Panc1 (cell line): ENCODE data around the gene SLIT3. TPM values are rescaled to one million over a fixed set of nuclear protein-coding genes. Genes with fewer than 3 reads are reported as not detected.

Source experiments
- ATAC-seq: fragments of 200-7000 bp; cut with Tn5 transposase; 2 replicates; pipeline ENCODE4 v1.9.1; 2020; ENCODE audit warnings: mild to moderate bottlenecking, moderate library complexity
- BruUV-seq: library from RNA; stranded (reverse); fragments of 400-500 nt; replicated peaks from 2 replicates; lab custom pipeline; 2021; lab: Mats Ljungman, UMichigan
- CTCF ChIA-PET: fragments of 300-600 bp; sonication (Branson Sonifier 250); formaldehyde crosslinking; loops from one replicate; lab custom pipeline; 2022; ENCODE audit warnings: antibody characterized with exemption; lab: Charles Lee
- POLR2A ChIA-PET: fragments of 300-600 bp; sonication (Branson Sonifier 250); formaldehyde crosslinking; loops from one replicate; lab custom pipeline; 2022; ENCODE audit warnings: antibody characterized with exemption; lab: Charles Lee
- DNase-seq: peaks from one replicate; pipeline ENCODE4 v3.0.0-alpha.2; 2010; ENCODE audit warnings: low read depth, low spot score
- H3K27ac ChIP-seq: 2 replicates; pipeline ENCODE4 v1.5.1; 2011; ENCODE audit warnings: mild to moderate bottlenecking, low read length, inconsistent platforms
- H3K27me3 ChIP-seq: fragments of 200-500 bp; sonication (Bioruptor generic); 2 replicates; pipeline ENCODE4 v1.6.0; 2014; ENCODE audit warnings: low read length, inconsistent platforms; ENCODE audit not compliant: control insufficient read depth, insufficient read depth
- H3K36me3 ChIP-seq: fragments of 200-500 bp; sonication (Bioruptor generic); 2 replicates; pipeline ENCODE4 v1.5.1; 2014; ENCODE audit warnings: inconsistent platforms, mild to moderate bottlenecking, low read length, moderate library complexity; ENCODE audit not compliant: control insufficient read depth, insufficient read depth
- H3K4me1 ChIP-seq: 2 replicates; pipeline ENCODE4 v1.5.1; 2011; ENCODE audit warnings: inconsistent platforms, mild to moderate bottlenecking, low read length, moderate library complexity; ENCODE audit not compliant: control insufficient read depth, insufficient read depth
- H3K4me3 ChIP-seq, 2 experiments: 2 replicates each; pipeline ENCODE4 v1.5.1; 2011 to 2012; ENCODE audit warnings: low read depth in 2 of 2, low read length in 2 of 2, mild to moderate bottlenecking in 2 of 2, inconsistent platforms in 1 of 2, moderate library complexity in 1 of 2
- H3K9me3 ChIP-seq: fragments of 200-500 bp; sonication (Bioruptor generic); 2 replicates; pipeline ENCODE4 v1.5.1; 2014; ENCODE audit warnings: low read depth, mild to moderate bottlenecking, inconsistent platforms, low read length, moderate library complexity; ENCODE audit not compliant: control insufficient read depth, insufficient read depth
- POLR2AphosphoS5 ChIP-seq: IDR thresholded peaks from 2 replicates; pipeline ENCODE4 v1.6.1; 2012; ENCODE audit warnings: mild to moderate bottlenecking, low read depth, low read length, moderate library complexity
- REST ChIP-seq, 2 experiments: IDR thresholded peaks; 2 replicates each; pipeline ENCODE4 v1.6.1; 2011 to 2012; ENCODE audit warnings: low read depth in 2 of 2, control low read depth in 1 of 2, low read length in 1 of 2, mild to moderate bottlenecking in 1 of 2, moderate library complexity in 1 of 2; ENCODE audit not compliant: insufficient read depth in 1 of 2
- SIN3A ChIP-seq: IDR thresholded peaks from 2 replicates; pipeline ENCODE4 v1.6.1; 2012; ENCODE audit warnings: low read depth, mild to moderate bottlenecking, low read length, moderate library complexity, borderline replicate concordance; ENCODE audit not compliant: insufficient read depth
- TCF7L2 ChIP-seq: IDR thresholded peaks from 2 replicates; pipeline ENCODE4 v1.6.1; 2011; ENCODE audit warnings: mild to moderate bottlenecking, low read depth, low read length, inconsistent platforms
- in situ Hi-C: cut with HindIII; loops from 2 replicates; pipeline ENCODE4 v1.10.0; 2016; ENCODE audit warnings: low sequenced_read_pairs, low pct_unique_long_range_greater_than_20kb
- intact Hi-C: fragments of 100-400 bp; cut with micrococcal nuclease; formaldehyde crosslinking; loops from one replicate; pipeline ENCODE4 v1.10.0; 2022; ENCODE audit not compliant: unreplicated experiment
- total RNA-seq: library from RNA; stranded (reverse); gene quantifications from one replicate; pipeline ENCODE4 v1.2.1, GENCODE V29; 2021; ENCODE audit not compliant: unreplicated experiment
- TF ChIP-seq, protein P1 (sequence below): fragments of 450-650 bp; IDR thresholded peaks from 2 replicates; pipeline ENCODE4 v1.5.1; 2017; ENCODE audit warnings: mild to moderate bottlenecking

SLIT3 gene
- total RNA-seq, 1 experiment from 2014 or later: 26.4 TPM

DNA sequence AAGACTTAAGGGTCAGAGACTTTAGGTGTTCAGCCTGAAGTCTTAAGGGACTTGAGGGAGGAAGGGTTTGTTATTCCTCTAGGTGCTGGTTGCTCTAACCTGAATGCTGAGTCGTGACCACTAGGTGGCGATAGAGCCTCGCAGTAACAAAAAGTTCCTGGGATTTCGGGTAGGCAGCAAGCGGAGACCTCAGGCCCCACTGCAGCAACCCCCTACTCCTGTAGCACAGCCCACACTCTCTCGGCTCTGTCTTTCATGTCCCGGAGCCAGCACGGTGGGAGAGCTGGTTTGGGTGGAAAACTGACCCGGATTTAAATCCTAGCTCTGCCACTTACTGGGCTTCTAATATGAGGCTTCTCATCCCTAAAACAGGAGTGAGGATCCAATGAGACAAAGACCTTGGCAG lies 621.4 kb downstream of the SLIT3 start:
- no peaks in the 10 kb centered on the region for H3K36me3 ChIP-seq
- H3K27me3 ChIP-seq: no peaks in the 10 kb centered on the region
- ChIA-PET POLR2A (no interaction called here), CTCF (no interaction called here)
- H3K4me1 ChIP-seq: no peaks in the 10 kb centered on the region
- ATAC-seq (peak; percentile 87), DNase-seq (peak; percentile 68)
- H3K27ac ChIP-seq: no peak overlapping the region
- intact Hi-C loops: loop anchor here (2.0 kb wide), 1 partner anchor 901 kb away; no protein-coding TSS in a partner anchor
- BruUV-seq: no TSS peak
- no peak overlapping the region for H3K4me3 ChIP-seq
- no peaks in the 10 kb centered on the region for H3K9me3 ChIP-seq
- in situ Hi-C loops: no loop called here
- TF ChIP-seq POLR2AphosphoS5 (no peak), TCF7L2 (no peak)
- TF ChIP-seq, protein P1, sequence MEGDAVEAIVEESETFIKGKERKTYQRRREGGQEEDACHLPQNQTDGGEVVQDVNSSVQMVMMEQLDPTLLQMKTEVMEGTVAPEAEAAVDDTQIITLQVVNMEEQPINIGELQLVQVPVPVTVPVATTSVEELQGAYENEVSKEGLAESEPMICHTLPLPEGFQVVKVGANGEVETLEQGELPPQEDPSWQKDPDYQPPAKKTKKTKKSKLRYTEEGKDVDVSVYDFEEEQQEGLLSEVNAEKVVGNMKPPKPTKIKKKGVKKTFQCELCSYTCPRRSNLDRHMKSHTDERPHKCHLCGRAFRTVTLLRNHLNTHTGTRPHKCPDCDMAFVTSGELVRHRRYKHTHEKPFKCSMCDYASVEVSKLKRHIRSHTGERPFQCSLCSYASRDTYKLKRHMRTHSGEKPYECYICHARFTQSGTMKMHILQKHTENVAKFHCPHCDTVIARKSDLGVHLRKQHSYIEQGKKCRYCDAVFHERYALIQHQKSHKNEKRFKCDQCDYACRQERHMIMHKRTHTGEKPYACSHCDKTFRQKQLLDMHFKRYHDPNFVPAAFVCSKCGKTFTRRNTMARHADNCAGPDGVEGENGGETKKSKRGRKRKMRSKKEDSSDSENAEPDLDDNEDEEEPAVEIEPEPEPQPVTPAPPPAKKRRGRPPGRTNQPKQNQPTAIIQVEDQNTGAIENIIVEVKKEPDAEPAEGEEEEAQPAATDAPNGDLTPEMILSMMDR: peak; percentile 94

DNA sequence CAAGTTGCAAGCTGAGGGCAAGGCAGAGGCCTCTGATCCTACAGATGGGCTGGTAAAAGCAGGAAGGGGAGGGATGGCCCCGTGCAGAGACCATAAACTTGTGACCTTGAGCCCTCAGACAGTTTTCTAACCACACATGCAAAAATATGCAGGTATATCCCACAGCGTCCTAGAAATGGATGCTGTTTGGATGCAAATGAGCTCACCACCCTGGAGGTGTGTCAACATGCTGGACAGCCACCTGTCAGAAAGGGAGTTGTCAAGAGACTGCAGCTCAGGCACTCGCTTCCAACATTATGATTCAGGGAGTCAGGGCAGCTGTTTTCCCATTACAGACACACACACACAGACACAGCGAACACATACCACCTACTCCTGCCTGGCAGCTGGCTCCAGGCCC lies 624.4 kb downstream of the SLIT3 start:
- no peak for TF ChIP-seq TCF7L2
- TF ChIP-seq, protein P1: no peak
- no peak for TF ChIP-seq POLR2AphosphoS5
- Histone ChIP-seq H3K27me3 (no peaks in the 10 kb centered on the region), H3K9me3 (no peaks in the 10 kb centered on the region), H3K4me3 (no peak overlapping the region), H3K4me1 (no peaks in the 10 kb centered on the region), H3K27ac (no peak overlapping the region), H3K36me3 (no peaks in the 10 kb centered on the region)
- CTCF ChIA-PET: interaction anchor here (0.5 kb wide), 1 partner anchor 907 kb away, joined by 5 read pairs; the partner anchor contains the start of gene SPDL1
- in situ Hi-C loops: no loop called here
- POLR2A ChIA-PET: no interaction called here
- BruUV-seq: no TSS peak
- intact Hi-C loops: no loop called here
- ATAC-seq (no peak), DNase-seq (no peak)

DNA sequence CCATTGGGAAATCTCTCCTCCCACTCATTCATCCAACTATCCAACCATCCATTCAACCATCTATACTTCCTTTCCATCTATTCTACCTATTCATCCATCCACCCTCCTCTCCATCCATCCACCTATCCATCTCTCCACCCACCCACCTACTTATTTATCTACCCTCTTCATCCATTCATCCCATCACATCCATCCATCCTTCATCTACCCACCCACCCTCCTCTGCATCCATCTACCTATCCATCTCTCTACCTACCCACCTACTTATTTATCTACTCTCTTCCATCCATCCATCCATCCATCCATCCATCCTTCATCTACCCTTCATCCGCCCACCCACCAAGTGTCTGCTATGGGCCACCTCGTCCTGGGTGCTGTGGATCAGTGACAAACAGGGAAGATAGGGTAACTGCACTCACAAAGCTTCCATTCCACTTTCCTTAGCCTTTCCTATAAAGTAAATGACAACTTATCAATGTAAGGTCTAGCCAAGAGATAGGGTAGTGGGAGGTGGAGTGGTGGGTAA lies 625.0 kb downstream of the SLIT3 start:
- TF ChIP-seq SIN3A: no peak
- TF ChIP-seq, protein P1: no peak
- TF ChIP-seq REST (IDR thresholded peaks at IDR 0.05; ENCODE audit: insufficient read depth in 1 of 2, low read depth in 2 of 2, low read length in 1 of 2): no peak
- no peak for TF ChIP-seq POLR2AphosphoS5
- no peak for TF ChIP-seq TCF7L2
- H3K27ac ChIP-seq: no peak overlapping the region
- DNase-seq (no peak), ATAC-seq (no peak)
- H3K36me3 ChIP-seq: no peaks in the 10 kb centered on the region
- H3K4me3 ChIP-seq: no peak overlapping the region
- BruUV-seq: no TSS peak
- intact Hi-C loops: no loop called here
- H3K4me1 ChIP-seq: no peaks in the 10 kb centered on the region
- CTCF ChIA-PET: no interaction called here
- in situ Hi-C loops: no loop called here
- no peaks in the 10 kb centered on the region for H3K27me3 ChIP-seq
- POLR2A ChIA-PET: no interaction called here
- no peaks in the 10 kb centered on the region for H3K9me3 ChIP-seq
